Nephron progenitor cell (in vitro differentiated cells): Measurements from ENCODE around the gene GABARAPL2.

ENCODE experiments used
- DNase-seq: peaks from one replicate; pipeline ENCODE4 v3.0.0; 2021
- H3K27ac Mint-ChIP-seq: 2 replicates; pipeline ENCODE4 v1.8.0; 2021; ENCODE audit warnings: mild to moderate bottlenecking, moderate library complexity, mixed read lengths
- H3K27me3 Mint-ChIP-seq: 2 replicates; pipeline ENCODE4 v1.8.0; 2021; ENCODE audit warnings: mild to moderate bottlenecking, low read depth, mixed read lengths; ENCODE audit not compliant: poor library complexity
- H3K36me3 Mint-ChIP-seq: 2 replicates; pipeline ENCODE4 v1.8.0; 2021; ENCODE audit warnings: low read depth, mixed read lengths
- H3K4me1 Mint-ChIP-seq: 2 replicates; pipeline ENCODE4 v1.8.0; 2021; ENCODE audit warnings: mixed read lengths
- H3K4me3 Mint-ChIP-seq: 2 replicates; pipeline ENCODE4 v1.8.0; 2021; ENCODE audit warnings: mild to moderate bottlenecking, moderate library complexity, mixed read lengths
- H3K9me3 Mint-ChIP-seq: 2 replicates; pipeline ENCODE4 v1.8.0; 2021; ENCODE audit warnings: mild to moderate bottlenecking, moderate library complexity, mixed read lengths
- CTCF ChIP-seq: fragments of 200-600 bp; sonication (generic); IDR thresholded peaks from 2 replicates; pipeline ENCODE4 v1.5.0; 2021; ENCODE audit warnings: antibody characterized with exemption

GABARAPL2 gene

GRCh38 chr16:75618780-75619179 is 52.6 kb downstream of the GABARAPL2 start:
- Mint-ChIP-seq H3K4me1 (peaks cover 25% of the 10 kb centered on the region), H3K27me3 (no peaks in the 10 kb centered on the region), H3K4me3 (no peak overlapping the region), H3K36me3 (peaks cover 57% of the 10 kb centered on the region), H3K27ac (no peak overlapping the region), H3K9me3 (no peaks in the 10 kb centered on the region)
- no peak for DNase-seq
- no peak for TF ChIP-seq CTCF

DNA sequence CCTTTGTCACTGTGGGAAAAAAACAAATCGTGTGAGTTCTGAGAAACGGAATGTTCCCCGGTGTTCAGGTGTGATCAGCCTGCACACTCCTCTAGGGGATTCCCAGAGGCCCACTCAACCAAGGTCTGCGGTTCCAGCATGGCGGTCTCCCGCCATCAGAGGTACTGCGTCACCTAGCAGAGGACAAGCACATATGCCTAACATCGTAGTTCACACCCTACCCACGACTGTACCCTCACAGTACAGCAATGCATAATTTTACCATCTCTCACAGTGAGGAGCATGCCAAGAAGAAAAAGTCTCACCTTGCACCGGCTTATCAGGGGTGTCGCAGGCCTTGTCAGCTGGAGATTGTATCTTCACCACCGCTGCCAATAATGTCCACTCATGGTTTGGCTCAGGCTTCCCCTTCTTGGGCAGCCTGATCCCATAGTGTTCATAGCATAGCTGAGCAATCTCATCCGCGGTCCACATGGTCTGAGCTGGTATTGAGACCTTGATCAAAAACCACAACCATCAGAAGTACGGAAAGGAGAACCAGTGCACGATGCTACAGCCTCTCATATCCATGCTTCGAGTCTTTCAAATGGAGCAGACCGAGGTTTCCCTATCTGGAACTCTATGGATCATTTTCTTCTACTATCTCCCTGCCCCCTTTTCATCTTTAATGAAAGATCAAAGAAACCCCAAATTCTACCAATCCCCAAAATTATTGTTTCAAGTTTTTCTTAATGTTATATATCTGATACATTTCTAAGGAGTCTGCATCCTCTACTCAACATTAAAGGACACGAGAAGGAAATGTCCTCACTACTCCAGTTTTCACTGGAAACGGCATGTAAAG is 54.4 kb downstream of the GABARAPL2 start:
- no peak for DNase-seq
- Mint-ChIP-seq H3K27ac (no peak overlapping the region), H3K9me3 (no peaks in the 10 kb centered on the region), H3K27me3 (no peaks in the 10 kb centered on the region), H3K36me3 (peaks cover 50% of the 10 kb centered on the region), H3K4me1 (peaks cover 25% of the 10 kb centered on the region), H3K4me3 (peak overlapping the region; percentile 97)
- TF ChIP-seq CTCF: no peak

DNA sequence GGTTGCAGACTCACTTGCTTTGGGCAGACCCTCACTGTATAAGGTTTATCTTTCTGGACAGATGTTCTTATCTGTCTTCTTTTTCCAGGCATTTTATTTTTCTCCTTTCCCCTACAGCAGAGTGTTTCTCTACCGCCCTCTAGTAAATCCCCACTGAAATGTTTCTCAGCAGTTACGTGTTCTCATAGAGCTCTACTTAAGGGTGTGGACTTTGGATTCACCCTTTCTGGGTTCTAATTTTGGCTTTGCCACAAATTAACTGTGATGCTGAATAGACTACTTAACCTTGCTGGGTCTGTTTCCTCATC is 54.9 kb downstream of the GABARAPL2 start:
- Mint-ChIP-seq H3K27me3 (no peaks in the 10 kb centered on the region), H3K36me3 (peaks cover 50% of the 10 kb centered on the region), H3K27ac (no peak overlapping the region), H3K9me3 (no peaks in the 10 kb centered on the region), H3K4me3 (peak overlapping the region; percentile 97), H3K4me1 (peaks cover 25% of the 10 kb centered on the region)
- peak; percentile 46 for TF ChIP-seq CTCF
- no peak for DNase-seq

GRCh38 chr16:75622761-75623605 is 56.8 kb downstream of the GABARAPL2 start, which contains the start of gene ADAT1:
TSS of gene ADAT1 (minus strand) at chr16:75623281. CDS start at chr16:75620799, 2,482 bp downstream.
- peaks cover 54% of the 10 kb centered on the region for H3K36me3 Mint-ChIP-seq
- TF ChIP-seq CTCF: no peak
- DNase-seq: peak; percentile 97
- H3K4me1 Mint-ChIP-seq: peaks cover 25% of the 10 kb centered on the region
- peak within 1 kb of the TSS; percentile 97 for H3K4me3 Mint-ChIP-seq
- H3K27me3 Mint-ChIP-seq: no peaks in the 10 kb centered on the region
- no peaks in the 10 kb centered on the region for H3K9me3 Mint-ChIP-seq
- H3K27ac Mint-ChIP-seq: peak within 1 kb of the TSS; percentile 99

DNA sequence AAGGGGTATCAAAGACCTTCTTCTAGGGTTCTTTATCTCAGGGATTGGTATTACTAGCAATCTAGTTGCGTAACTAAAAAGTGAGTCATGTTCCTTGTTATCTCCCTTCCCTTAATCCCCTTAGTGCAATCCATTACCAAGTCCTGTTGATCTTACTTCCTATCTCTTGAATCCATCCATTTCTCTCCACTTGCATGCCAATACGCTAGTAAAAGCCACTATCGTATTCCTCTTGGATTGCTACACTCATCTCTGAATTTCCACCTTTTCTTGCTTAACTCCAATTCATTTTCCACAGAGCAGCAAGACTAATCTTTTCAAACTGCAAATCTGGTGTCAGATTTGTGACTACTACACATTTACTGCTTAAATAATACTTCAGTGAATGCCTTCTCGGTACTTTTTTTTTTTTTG is 58.7 kb downstream of the GABARAPL2 start:
- no peak overlapping the region for H3K4me3 Mint-ChIP-seq
- H3K36me3 Mint-ChIP-seq: peaks cover 60% of the 10 kb centered on the region
- TF ChIP-seq CTCF: no peak
- DNase-seq: no peak
- no peaks in the 10 kb centered on the region for H3K9me3 Mint-ChIP-seq
- H3K27ac Mint-ChIP-seq: peak overlapping the region; percentile 74
- H3K4me1 Mint-ChIP-seq: peaks cover 25% of the 10 kb centered on the region
- H3K27me3 Mint-ChIP-seq: no peaks in the 10 kb centered on the region
